Panc1 (cell line): ENCODE measurements around the gene SV2C. TPM values are rescaled to one million over a fixed set of nuclear protein-coding genes. Genes with fewer than 3 reads are reported as not detected.

Source experiments
- ATAC-seq: fragments of 200-7000 bp; cut with Tn5 transposase; 2 replicates; pipeline ENCODE4 v1.9.1; 2020; ENCODE audit warnings: mild to moderate bottlenecking, moderate library complexity
- BruUV-seq: library from RNA; stranded (reverse); fragments of 400-500 nt; replicated peaks from 2 replicates; lab custom pipeline; 2021; lab: Mats Ljungman, UMichigan
- CTCF ChIA-PET: fragments of 300-600 bp; sonication (Branson Sonifier 250); formaldehyde crosslinking; loops from one replicate; lab custom pipeline; 2022; ENCODE audit warnings: antibody characterized with exemption; lab: Charles Lee
- POLR2A ChIA-PET: fragments of 300-600 bp; sonication (Branson Sonifier 250); formaldehyde crosslinking; loops from one replicate; lab custom pipeline; 2022; ENCODE audit warnings: antibody characterized with exemption; lab: Charles Lee
- DNase-seq: peaks from one replicate; pipeline ENCODE4 v3.0.0-alpha.2; 2010; ENCODE audit warnings: low read depth, low spot score
- H3K27ac ChIP-seq: 2 replicates; pipeline ENCODE4 v1.5.1; 2011; ENCODE audit warnings: mild to moderate bottlenecking, low read length, inconsistent platforms
- H3K27me3 ChIP-seq: fragments of 200-500 bp; sonication (Bioruptor generic); 2 replicates; pipeline ENCODE4 v1.6.0; 2014; ENCODE audit warnings: low read length, inconsistent platforms; ENCODE audit not compliant: control insufficient read depth, insufficient read depth
- H3K36me3 ChIP-seq: fragments of 200-500 bp; sonication (Bioruptor generic); 2 replicates; pipeline ENCODE4 v1.5.1; 2014; ENCODE audit warnings: inconsistent platforms, mild to moderate bottlenecking, low read length, moderate library complexity; ENCODE audit not compliant: control insufficient read depth, insufficient read depth
- H3K4me1 ChIP-seq: 2 replicates; pipeline ENCODE4 v1.5.1; 2011; ENCODE audit warnings: inconsistent platforms, mild to moderate bottlenecking, low read length, moderate library complexity; ENCODE audit not compliant: control insufficient read depth, insufficient read depth
- H3K4me3 ChIP-seq, 2 experiments: 2 replicates each; pipeline ENCODE4 v1.5.1; 2011 to 2012; ENCODE audit warnings: low read depth in 2 of 2, low read length in 2 of 2, mild to moderate bottlenecking in 2 of 2, inconsistent platforms in 1 of 2, moderate library complexity in 1 of 2
- H3K9me3 ChIP-seq: fragments of 200-500 bp; sonication (Bioruptor generic); 2 replicates; pipeline ENCODE4 v1.5.1; 2014; ENCODE audit warnings: low read depth, mild to moderate bottlenecking, inconsistent platforms, low read length, moderate library complexity; ENCODE audit not compliant: control insufficient read depth, insufficient read depth
- CTCF ChIP-seq: fragments of 450-650 bp; IDR thresholded peaks from 2 replicates; pipeline ENCODE4 v1.5.1; 2017; ENCODE audit warnings: mild to moderate bottlenecking
- POLR2AphosphoS5 ChIP-seq: IDR thresholded peaks from 2 replicates; pipeline ENCODE4 v1.6.1; 2012; ENCODE audit warnings: mild to moderate bottlenecking, low read depth, low read length, moderate library complexity
- REST ChIP-seq, 2 experiments: IDR thresholded peaks; 2 replicates each; pipeline ENCODE4 v1.6.1; 2011 to 2012; ENCODE audit warnings: low read depth in 2 of 2, control low read depth in 1 of 2, low read length in 1 of 2, mild to moderate bottlenecking in 1 of 2, moderate library complexity in 1 of 2; ENCODE audit not compliant: insufficient read depth in 1 of 2
- SIN3A ChIP-seq: IDR thresholded peaks from 2 replicates; pipeline ENCODE4 v1.6.1; 2012; ENCODE audit warnings: low read depth, mild to moderate bottlenecking, low read length, moderate library complexity, borderline replicate concordance; ENCODE audit not compliant: insufficient read depth
- TCF7L2 ChIP-seq: IDR thresholded peaks from 2 replicates; pipeline ENCODE4 v1.6.1; 2011; ENCODE audit warnings: mild to moderate bottlenecking, low read depth, low read length, inconsistent platforms
- in situ Hi-C: cut with HindIII; loops from 2 replicates; pipeline ENCODE4 v1.10.0; 2016; ENCODE audit warnings: low sequenced_read_pairs, low pct_unique_long_range_greater_than_20kb
- intact Hi-C: fragments of 100-400 bp; cut with micrococcal nuclease; formaldehyde crosslinking; loops from one replicate; pipeline ENCODE4 v1.10.0; 2022; ENCODE audit not compliant: unreplicated experiment
- total RNA-seq: library from RNA; stranded (reverse); gene quantifications from one replicate; pipeline ENCODE4 v1.2.1, GENCODE V29; 2021; ENCODE audit not compliant: unreplicated experiment

Gene SV2C
- total RNA-seq, 1 experiment from 2014 or later: not detected

GRCh38 chr5:76305775-76306174 lies 222.6 kb downstream of the SV2C start:
- POLR2A ChIA-PET: no interaction called here
- intact Hi-C loops: no loop called here
- Histone ChIP-seq H3K27ac (no peak overlapping the region), H3K4me3 (no peak overlapping the region), H3K4me1 (no peaks in the 10 kb centered on the region), H3K36me3 (no peaks in the 10 kb centered on the region), H3K27me3 (peaks cover 22% of the 10 kb centered on the region), H3K9me3 (no peaks in the 10 kb centered on the region)
- ATAC-seq: no peak
- CTCF ChIA-PET: no interaction called here
- in situ Hi-C loops: no loop called here
- no peak for DNase-seq
- TF ChIP-seq POLR2AphosphoS5: no peak
- TF ChIP-seq CTCF: no peak
- no peak for TF ChIP-seq SIN3A
- no peak for TF ChIP-seq REST (IDR thresholded peaks at IDR 0.05; ENCODE audit: insufficient read depth in 1 of 2, low read depth in 2 of 2, low read length in 1 of 2)
- no peak for TF ChIP-seq TCF7L2
- BruUV-seq: no TSS peak

GRCh38 chr5:76310208-76310607 lies 227.0 kb downstream of the SV2C start:
- CTCF ChIA-PET: no interaction called here
- in situ Hi-C loops: no loop called here
- H3K36me3 ChIP-seq: no peaks in the 10 kb centered on the region
- no TSS peak for BruUV-seq
- POLR2A ChIA-PET: no interaction called here
- no peaks in the 10 kb centered on the region for H3K4me1 ChIP-seq
- H3K4me3 ChIP-seq: no peak overlapping the region
- ATAC-seq (no peak), DNase-seq (no peak)
- H3K27me3 ChIP-seq: peaks cover 19% of the 10 kb centered on the region; the same call in 1 of the 2 replicates
- TF ChIP-seq REST (IDR thresholded peaks at IDR 0.05; ENCODE audit: insufficient read depth in 1 of 2, low read depth in 2 of 2, low read length in 1 of 2): no peak
- intact Hi-C loops: no loop called here
- H3K9me3 ChIP-seq: no peaks in the 10 kb centered on the region
- no peak overlapping the region for H3K27ac ChIP-seq
